ENCODE data around the gene CPNE9.

DNA sequence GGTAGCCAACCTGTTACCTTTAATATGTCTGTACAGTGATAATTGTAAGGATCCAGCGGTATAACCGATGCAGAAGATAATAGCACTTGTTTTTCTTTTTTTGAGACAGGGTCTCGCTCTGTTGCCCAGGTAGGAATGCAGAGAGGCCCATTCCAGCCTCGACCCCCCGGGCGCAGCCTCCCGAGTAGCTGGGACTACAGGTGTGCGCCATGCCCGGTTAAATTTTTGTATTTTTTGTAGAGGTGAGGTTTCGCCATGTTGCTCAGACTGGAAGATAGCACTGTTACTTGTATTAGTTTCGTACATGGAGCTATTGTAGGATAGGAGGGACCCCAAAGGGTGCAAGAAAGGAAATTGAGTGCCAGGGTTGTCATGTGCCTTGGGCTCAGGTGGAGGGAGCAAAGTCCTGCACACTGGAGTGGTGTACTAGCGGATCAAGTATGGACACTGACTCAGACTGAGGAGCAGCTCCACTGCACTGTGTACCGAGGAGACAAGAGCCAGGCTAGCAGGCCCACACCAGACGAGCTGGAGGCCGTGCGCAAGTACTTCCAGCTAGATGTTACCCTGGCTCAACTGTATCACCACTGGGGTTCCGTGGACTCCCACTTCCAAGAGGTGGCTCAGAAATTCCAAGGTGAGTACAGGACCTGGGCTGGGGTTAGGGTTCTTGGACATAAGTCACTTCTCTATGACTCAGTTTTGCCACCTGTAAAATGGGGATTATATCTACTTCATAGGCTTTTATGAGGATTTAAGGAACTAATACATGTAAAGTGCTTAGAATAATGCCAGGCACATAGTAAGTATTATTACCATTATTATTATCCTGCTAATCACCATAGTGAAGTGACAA is 47.2 kb downstream of the CPNE9 start:
- TF ChIP-seq, protein P1, sequence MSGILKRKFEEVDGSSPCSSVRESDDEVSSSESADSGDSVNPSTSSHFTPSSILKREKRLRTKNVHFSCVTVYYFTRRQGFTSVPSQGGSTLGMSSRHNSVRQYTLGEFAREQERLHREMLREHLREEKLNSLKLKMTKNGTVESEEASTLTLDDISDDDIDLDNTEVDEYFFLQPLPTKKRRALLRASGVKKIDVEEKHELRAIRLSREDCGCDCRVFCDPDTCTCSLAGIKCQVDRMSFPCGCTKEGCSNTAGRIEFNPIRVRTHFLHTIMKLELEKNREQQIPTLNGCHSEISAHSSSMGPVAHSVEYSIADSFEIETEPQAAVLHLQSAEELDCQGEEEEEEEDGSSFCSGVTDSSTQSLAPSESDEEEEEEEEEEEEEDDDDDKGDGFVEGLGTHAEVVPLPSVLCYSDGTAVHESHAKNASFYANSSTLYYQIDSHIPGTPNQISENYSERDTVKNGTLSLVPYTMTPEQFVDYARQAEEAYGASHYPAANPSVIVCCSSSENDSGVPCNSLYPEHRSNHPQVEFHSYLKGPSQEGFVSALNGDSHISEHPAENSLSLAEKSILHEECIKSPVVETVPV (CRISPR knock-in tag; IDR thresholded peaks at IDR 0.05) = no peak
- TF ChIP-seq TOX (CRISPR knock-in tag; IDR thresholded peaks at IDR 0.05; ENCODE audit: borderline replicate concordance) (no peak), GLIS3 (CRISPR knock-in tag; IDR thresholded peaks at IDR 0.05) (no peak), ZNF565 (CRISPR knock-in tag; conservative IDR thresholded peaks at IDR 0.05; ENCODE audit: low read depth) (no peak), OSR1 (CRISPR knock-in tag; IDR thresholded peaks at IDR 0.05) (no peak), TCF4 (CRISPR knock-in tag; IDR thresholded peaks at IDR 0.05; ENCODE audit: borderline replicate concordance) (no peak), BACH2 (CRISPR knock-in tag; IDR thresholded peaks at IDR 0.05; ENCODE audit: borderline replicate concordance) (no peak), RARB (CRISPR knock-in tag; IDR thresholded peaks at IDR 0.05) (no peak)
- TF ChIP-seq, protein P2, sequence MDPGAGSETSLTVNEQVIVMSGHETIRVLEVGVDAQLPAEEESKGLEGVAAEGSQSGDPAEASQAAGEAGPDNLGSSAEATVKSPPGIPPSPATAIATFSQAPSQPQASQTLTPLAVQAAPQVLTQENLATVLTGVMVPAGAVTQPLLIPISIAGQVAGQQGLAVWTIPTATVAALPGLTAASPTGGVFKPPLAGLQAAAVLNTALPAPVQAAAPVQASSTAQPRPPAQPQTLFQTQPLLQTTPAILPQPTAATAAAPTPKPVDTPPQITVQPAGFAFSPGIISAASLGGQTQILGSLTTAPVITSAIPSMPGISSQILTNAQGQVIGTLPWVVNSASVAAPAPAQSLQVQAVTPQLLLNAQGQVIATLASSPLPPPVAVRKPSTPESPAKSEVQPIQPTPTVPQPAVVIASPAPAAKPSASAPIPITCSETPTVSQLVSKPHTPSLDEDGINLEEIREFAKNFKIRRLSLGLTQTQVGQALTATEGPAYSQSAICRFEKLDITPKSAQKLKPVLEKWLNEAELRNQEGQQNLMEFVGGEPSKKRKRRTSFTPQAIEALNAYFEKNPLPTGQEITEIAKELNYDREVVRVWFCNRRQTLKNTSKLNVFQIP (CRISPR knock-in tag; IDR thresholded peaks at IDR 0.05; ENCODE audit: borderline replicate concordance, low read depth) = no peak
- TF ChIP-seq, protein P3, sequence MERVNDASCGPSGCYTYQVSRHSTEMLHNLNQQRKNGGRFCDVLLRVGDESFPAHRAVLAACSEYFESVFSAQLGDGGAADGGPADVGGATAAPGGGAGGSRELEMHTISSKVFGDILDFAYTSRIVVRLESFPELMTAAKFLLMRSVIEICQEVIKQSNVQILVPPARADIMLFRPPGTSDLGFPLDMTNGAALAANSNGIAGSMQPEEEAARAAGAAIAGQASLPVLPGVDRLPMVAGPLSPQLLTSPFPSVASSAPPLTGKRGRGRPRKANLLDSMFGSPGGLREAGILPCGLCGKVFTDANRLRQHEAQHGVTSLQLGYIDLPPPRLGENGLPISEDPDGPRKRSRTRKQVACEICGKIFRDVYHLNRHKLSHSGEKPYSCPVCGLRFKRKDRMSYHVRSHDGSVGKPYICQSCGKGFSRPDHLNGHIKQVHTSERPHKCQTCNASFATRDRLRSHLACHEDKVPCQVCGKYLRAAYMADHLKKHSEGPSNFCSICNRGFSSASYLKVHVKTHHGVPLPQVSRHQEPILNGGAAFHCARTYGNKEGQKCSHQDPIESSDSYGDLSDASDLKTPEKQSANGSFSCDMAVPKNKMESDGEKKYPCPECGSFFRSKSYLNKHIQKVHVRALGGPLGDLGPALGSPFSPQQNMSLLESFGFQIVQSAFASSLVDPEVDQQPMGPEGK (CRISPR knock-in tag; IDR thresholded peaks at IDR 0.05; ENCODE audit: borderline replicate concordance) = no peak

Measured in SK-N-SH treated with all-trans-retinoic acid at 6 μM for 48 hours (cell line).